HCT116 (cell line): Measurements from ENCODE around the gene TRMT1. TPM values are rescaled to one million over a fixed set of nuclear protein-coding genes. Genes with fewer than 3 reads are reported as not detected.

ENCODE experiments used
- ATAC-seq: fragments of 200-7000 bp; cut with Tn5 transposase; 2 replicates; pipeline ENCODE4 v1.9.1; 2020; ENCODE audit warnings: mild to moderate bottlenecking, moderate library complexity
- BruUV-seq: library from RNA; stranded (reverse); fragments of 400-500 nt; replicated peaks from 2 replicates; lab custom pipeline; 2021; lab: Mats Ljungman, UMichigan
- CTCF ChIA-PET: fragments of 300-600 bp; sonication (Branson Sonifier 250); formaldehyde crosslinking; loops from one replicate; lab custom pipeline; 2021; ENCODE audit warnings: antibody characterized with exemption; lab: Charles Lee
- POLR2A ChIA-PET: fragments of 300-600, 350-600 bp; sonication (Branson Sonifier 250); formaldehyde crosslinking; loops from one replicate; lab custom pipeline; 2021; ENCODE audit warnings: antibody characterized with exemption; lab: Charles Lee
- RAD21 ChIA-PET, 2 experiments: fragments of 300-600 bp; sonication (Branson Sonifier 250); formaldehyde crosslinking; loops; one replicate each; lab custom pipeline; 2023; ENCODE audit warnings: low total read pairs in 2 of 2; ENCODE audit not compliant: uncharacterized antibody in 2 of 2, unreplicated experiment in 2 of 2, low non-redundant PET in 1 of 2; lab: Charles Lee
- DNase-seq: peaks from one replicate; pipeline ENCODE4 v3.0.0-alpha.2; 2010; ENCODE audit warnings: low read depth, low spot score
- H2AFZ ChIP-seq: fragments of 200-600 bp; shearing (Covaris generic), sonication (generic); 2 replicates; pipeline ENCODE4 v1.6.1; 2017; ENCODE audit warnings: low read depth, mixed run types, mixed read lengths, antibody characterized with exemption, low read length; ENCODE audit not compliant: poor library complexity, severe bottlenecking
- H3K27ac ChIP-seq: 2 replicates; pipeline ENCODE4 v1.5.1; 2012; ENCODE audit warnings: low read depth, low read length
- H3K27me3 ChIP-seq: fragments of 200-600 bp; sonication (generic); 2 replicates; pipeline ENCODE4 v1.6.1; 2016; ENCODE audit warnings: mixed run types, low read length, mixed read lengths; ENCODE audit not compliant: insufficient read depth
- H3K36me3 ChIP-seq, 2 experiments: fragments of 200-500 bp in 1 of 2; fragments of 200-600 bp in 1 of 2; sonication (Bioruptor generic) in 1 of 2; sonication (generic) in 1 of 2; 2 replicates each; pipeline versions ENCODE4 v1.5.1 to v1.6.1; 2014 to 2016; ENCODE audit warnings: low read length in 2 of 2, inconsistent platforms in 1 of 2, mixed read lengths in 1 of 2, mixed run types in 1 of 2; ENCODE audit not compliant: insufficient read depth in 2 of 2, control insufficient read depth in 1 of 2
- H3K4me1 ChIP-seq, 2 experiments: fragments of 200-600 bp in 1 of 2; sonication (generic) in 1 of 2; 2 replicates each; pipeline versions ENCODE4 v1.5.1 to v1.6.1; 2012 to 2017; ENCODE audit warnings: low read length in 2 of 2, inconsistent platforms in 1 of 2, mild to moderate bottlenecking in 1 of 2, mixed read lengths in 1 of 2, mixed run types in 1 of 2, moderate library complexity in 1 of 2; ENCODE audit not compliant: insufficient read depth in 2 of 2, control insufficient read depth in 1 of 2
- H3K4me2 ChIP-seq: fragments of 200-600 bp; sonication (generic); 2 replicates; pipeline ENCODE4 v1.6.1; 2017; ENCODE audit warnings: mixed run types, low read length, mixed read lengths
- H3K4me3 ChIP-seq, 2 experiments: fragments of 200-600 bp in 1 of 2; sonication (generic) in 1 of 2; replicated peaks in 1 of 2; 2 replicates each; pipeline ENCODE4 v1.5.1; 2011 to 2016; ENCODE audit warnings: low read length in 2 of 2, control low read depth in 1 of 2, low read depth in 1 of 2, mild to moderate bottlenecking in 1 of 2, mixed read lengths in 1 of 2, mixed run types in 1 of 2
- H3K79me2 ChIP-seq: fragments of 200-600 bp; sonication (generic); 2 replicates; pipeline ENCODE4 v1.6.1; 2017; ENCODE audit warnings: mild to moderate bottlenecking, mixed run types, low read length, moderate library complexity, mixed read lengths; ENCODE audit not compliant: insufficient read depth
- H3K9ac ChIP-seq: fragments of 200-600 bp; sonication (generic); 2 replicates; pipeline ENCODE4 v1.6.1; 2016; ENCODE audit warnings: low read length, mixed read lengths
- H3K9me2 ChIP-seq: fragments of 200-600 bp; sonication (generic), shearing (Covaris generic); 2 replicates; pipeline ENCODE4 v1.6.1; 2017; ENCODE audit warnings: mixed run types, mild to moderate bottlenecking, moderate library complexity; ENCODE audit not compliant: insufficient read depth
- H3K9me3 ChIP-seq, 2 experiments: fragments of 200-500 bp in 1 of 2; fragments of 200-600 bp in 1 of 2; sonication (Bioruptor generic) in 1 of 2; sonication (generic) in 1 of 2; 2 replicates each; pipeline ENCODE4 v1.6.1; 2014 to 2017; ENCODE audit warnings: low read length in 2 of 2, mixed read lengths in 2 of 2, inconsistent platforms in 1 of 2, low read depth in 1 of 2, mild to moderate bottlenecking in 1 of 2, mixed run types in 1 of 2, moderate library complexity in 1 of 2; ENCODE audit not compliant: control insufficient read depth in 1 of 2, insufficient read depth in 1 of 2
- H4K20me1 ChIP-seq: fragments of 200-600 bp; sonication (generic), shearing (Covaris generic); 2 replicates; pipeline ENCODE4 v1.6.1; 2017; ENCODE audit warnings: mixed run types, mild to moderate bottlenecking, moderate library complexity; ENCODE audit not compliant: insufficient read depth
- ATF3 ChIP-seq: IDR thresholded peaks from 2 replicates; pipeline ENCODE4 v1.6.1; 2012
- CEBPB ChIP-seq: IDR thresholded peaks from 2 replicates; pipeline ENCODE4 v1.6.1; 2012; ENCODE audit warnings: low read depth
- EGR1 ChIP-seq: IDR thresholded peaks from 2 replicates; pipeline ENCODE4 v1.6.1; 2012; ENCODE audit warnings: low read depth
- ELF1 ChIP-seq: IDR thresholded peaks from 2 replicates; pipeline ENCODE4 v1.6.1; 2012; ENCODE audit warnings: low read depth, borderline replicate concordance
- EZH2 ChIP-seq: fragments of 200-600 bp; sonication (generic); IDR thresholded peaks from 2 replicates; pipeline ENCODE4 v1.6.1; 2017; ENCODE audit warnings: antibody characterized with exemption, mixed run types
- EZH2phosphoT487 ChIP-seq: fragments of 200-600 bp; IDR thresholded peaks from 2 replicates; pipeline ENCODE4 v1.6.1; 2018; ENCODE audit warnings: antibody characterized with exemption, borderline replicate concordance
- FOSL1 ChIP-seq: IDR thresholded peaks from 2 replicates; pipeline ENCODE4 v1.6.1; 2012; ENCODE audit warnings: low read depth
- MAX ChIP-seq: IDR thresholded peaks from 2 replicates; pipeline ENCODE4 v1.6.1; 2012
- POLR2A ChIP-seq: IDR thresholded peaks from 2 replicates; pipeline ENCODE4 v1.7.0; 2011; ENCODE audit warnings: borderline replicate concordance; ENCODE audit not compliant: insufficient read depth, insufficient read length; ENCODE audit errors: extremely low read depth
- POLR2AphosphoS5 ChIP-seq: IDR thresholded peaks from 2 replicates; pipeline ENCODE4 v1.6.1; 2011; ENCODE audit warnings: mild to moderate bottlenecking, low read depth, low read length, moderate library complexity
- RAD21 ChIP-seq: IDR thresholded peaks from 2 replicates; pipeline ENCODE4 v1.6.1; 2012; ENCODE audit warnings: low read depth, mild to moderate bottlenecking
- SIN3A ChIP-seq: IDR thresholded peaks from 2 replicates; pipeline ENCODE4 v1.6.1; 2012; ENCODE audit warnings: low read depth
- SP1 ChIP-seq: IDR thresholded peaks from 2 replicates; pipeline ENCODE4 v1.6.1; 2012; ENCODE audit warnings: low read depth
- SRF ChIP-seq: IDR thresholded peaks from 2 replicates; pipeline ENCODE4 v1.6.1; 2012; ENCODE audit warnings: low read depth
- YY1 ChIP-seq: IDR thresholded peaks from 2 replicates; pipeline ENCODE4 v1.6.1; 2011; ENCODE audit warnings: low read length, low read depth, moderate library complexity, mild to moderate bottlenecking; ENCODE audit not compliant: insufficient replicate concordance; ENCODE audit errors: extremely low read depth
- ZFX ChIP-seq: fragments of 450-650 bp; IDR thresholded peaks from 2 replicates; pipeline ENCODE4 v1.6.1; 2017
- intact Hi-C: fragments of 100-400 bp; cut with micrococcal nuclease; formaldehyde crosslinking; loops from 2 replicates; pipeline ENCODE4 v1.10.0; 2022
- total RNA-seq: library from RNA; stranded (reverse); gene quantifications from one replicate; pipeline ENCODE4 v1.2.1, GENCODE V29; 2021; ENCODE audit not compliant: unreplicated experiment
- TF ChIP-seq, protein P1 (sequence below), 3 experiments: fragments of 200-600 bp in 1 of 3; sonication (generic) in 1 of 3; IDR thresholded peaks in 2 of 3; conservative IDR thresholded peaks in 1 of 3; 2 replicates each; pipeline ENCODE4 v1.5.1; 2012 to 2017; ENCODE audit warnings: low read depth in 2 of 3, low read length in 2 of 3, antibody characterized with exemption in 1 of 3, borderline replicate concordance in 1 of 3, control low read depth in 1 of 3, mild to moderate bottlenecking in 1 of 3, mixed read lengths in 1 of 3, mixed run types in 1 of 3, moderate library complexity in 1 of 3; ENCODE audit not compliant: insufficient read depth in 1 of 3
- TF ChIP-seq, protein P2 (sequence below): IDR thresholded peaks from 2 replicates; pipeline ENCODE4 v1.6.1; 2012; ENCODE audit warnings: low read depth

The TRMT1 gene
- total RNA-seq, 1 experiment from 2014 or later = 84.4 TPM

DNA sequence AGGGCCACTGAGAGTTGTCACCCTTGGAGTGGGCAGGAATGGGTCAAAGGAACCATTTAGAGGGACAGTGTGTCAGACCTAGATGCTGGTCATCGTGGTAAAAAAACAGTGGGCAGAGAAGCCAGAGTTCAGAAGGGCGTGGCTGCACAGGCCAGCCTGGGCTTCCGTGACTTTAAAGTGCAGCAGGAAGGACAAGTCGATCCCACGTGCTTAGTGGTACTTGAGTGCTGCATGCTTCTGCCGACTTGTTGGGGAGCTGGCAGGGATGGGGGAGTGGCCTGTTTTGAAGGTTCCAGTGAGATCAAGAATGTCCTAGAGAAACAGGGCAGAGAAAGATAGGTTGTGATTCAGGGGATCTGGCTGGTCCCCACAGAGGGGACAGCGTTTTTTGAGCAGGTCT is 30.9 kb downstream of the TRMT1 start:
- ChIA-PET RAD21 (interaction anchor here in 1 of 2 experiments (0.9 kb wide), 1 partner anchor 108 kb away, joined by 3 read pairs; no protein-coding TSS in a partner anchor), POLR2A (no interaction called here), CTCF (no interaction called here)
- Histone ChIP-seq H3K9ac (no peak overlapping the region), H4K20me1 (no peaks in the 10 kb centered on the region), H3K9me2 (no peaks in the 10 kb centered on the region), H3K9me3 (no peaks in the 10 kb centered on the region), H2AFZ (no peak overlapping the region), H3K27me3 (no peaks in the 10 kb centered on the region), H3K4me1 (peaks cover 2 to 5% of the 10 kb centered on the region in 2 experiments; a peak in 2 of 4 replicates), H3K79me2 (no peaks in the 10 kb centered on the region), H3K36me3 (no peaks in the 10 kb centered on the region), H3K4me3 (no peak overlapping the region), H3K27ac (no peak overlapping the region), H3K4me2 (no peak overlapping the region)
- intact Hi-C loops = no loop called here
- no TSS peak for BruUV-seq
- ATAC-seq (no peak), DNase-seq (no peak)
- TF ChIP-seq FOSL1 (no peak), ZFX (no peak), RAD21 (no peak), CEBPB (no peak), MAX (no peak), EGR1 (no peak), ELF1 (no peak), SP1 (no peak), ATF3 (no peak), SIN3A (no peak), POLR2AphosphoS5 (no peak), YY1 (no peak), SRF (no peak), EZH2 (no peak), POLR2A (no peak), EZH2phosphoT487 (no peak)
- TF ChIP-seq, protein P1, sequence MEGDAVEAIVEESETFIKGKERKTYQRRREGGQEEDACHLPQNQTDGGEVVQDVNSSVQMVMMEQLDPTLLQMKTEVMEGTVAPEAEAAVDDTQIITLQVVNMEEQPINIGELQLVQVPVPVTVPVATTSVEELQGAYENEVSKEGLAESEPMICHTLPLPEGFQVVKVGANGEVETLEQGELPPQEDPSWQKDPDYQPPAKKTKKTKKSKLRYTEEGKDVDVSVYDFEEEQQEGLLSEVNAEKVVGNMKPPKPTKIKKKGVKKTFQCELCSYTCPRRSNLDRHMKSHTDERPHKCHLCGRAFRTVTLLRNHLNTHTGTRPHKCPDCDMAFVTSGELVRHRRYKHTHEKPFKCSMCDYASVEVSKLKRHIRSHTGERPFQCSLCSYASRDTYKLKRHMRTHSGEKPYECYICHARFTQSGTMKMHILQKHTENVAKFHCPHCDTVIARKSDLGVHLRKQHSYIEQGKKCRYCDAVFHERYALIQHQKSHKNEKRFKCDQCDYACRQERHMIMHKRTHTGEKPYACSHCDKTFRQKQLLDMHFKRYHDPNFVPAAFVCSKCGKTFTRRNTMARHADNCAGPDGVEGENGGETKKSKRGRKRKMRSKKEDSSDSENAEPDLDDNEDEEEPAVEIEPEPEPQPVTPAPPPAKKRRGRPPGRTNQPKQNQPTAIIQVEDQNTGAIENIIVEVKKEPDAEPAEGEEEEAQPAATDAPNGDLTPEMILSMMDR (IDR thresholded peaks at IDR 0.05 in 2 of 3, conservative IDR thresholded peaks at IDR 0.05 in 1 of 3; ENCODE audit: borderline replicate concordance in 1 of 3, insufficient read depth in 1 of 3, low read depth in 2 of 3, low read length in 2 of 3) = no peak
- TF ChIP-seq, protein P2, sequence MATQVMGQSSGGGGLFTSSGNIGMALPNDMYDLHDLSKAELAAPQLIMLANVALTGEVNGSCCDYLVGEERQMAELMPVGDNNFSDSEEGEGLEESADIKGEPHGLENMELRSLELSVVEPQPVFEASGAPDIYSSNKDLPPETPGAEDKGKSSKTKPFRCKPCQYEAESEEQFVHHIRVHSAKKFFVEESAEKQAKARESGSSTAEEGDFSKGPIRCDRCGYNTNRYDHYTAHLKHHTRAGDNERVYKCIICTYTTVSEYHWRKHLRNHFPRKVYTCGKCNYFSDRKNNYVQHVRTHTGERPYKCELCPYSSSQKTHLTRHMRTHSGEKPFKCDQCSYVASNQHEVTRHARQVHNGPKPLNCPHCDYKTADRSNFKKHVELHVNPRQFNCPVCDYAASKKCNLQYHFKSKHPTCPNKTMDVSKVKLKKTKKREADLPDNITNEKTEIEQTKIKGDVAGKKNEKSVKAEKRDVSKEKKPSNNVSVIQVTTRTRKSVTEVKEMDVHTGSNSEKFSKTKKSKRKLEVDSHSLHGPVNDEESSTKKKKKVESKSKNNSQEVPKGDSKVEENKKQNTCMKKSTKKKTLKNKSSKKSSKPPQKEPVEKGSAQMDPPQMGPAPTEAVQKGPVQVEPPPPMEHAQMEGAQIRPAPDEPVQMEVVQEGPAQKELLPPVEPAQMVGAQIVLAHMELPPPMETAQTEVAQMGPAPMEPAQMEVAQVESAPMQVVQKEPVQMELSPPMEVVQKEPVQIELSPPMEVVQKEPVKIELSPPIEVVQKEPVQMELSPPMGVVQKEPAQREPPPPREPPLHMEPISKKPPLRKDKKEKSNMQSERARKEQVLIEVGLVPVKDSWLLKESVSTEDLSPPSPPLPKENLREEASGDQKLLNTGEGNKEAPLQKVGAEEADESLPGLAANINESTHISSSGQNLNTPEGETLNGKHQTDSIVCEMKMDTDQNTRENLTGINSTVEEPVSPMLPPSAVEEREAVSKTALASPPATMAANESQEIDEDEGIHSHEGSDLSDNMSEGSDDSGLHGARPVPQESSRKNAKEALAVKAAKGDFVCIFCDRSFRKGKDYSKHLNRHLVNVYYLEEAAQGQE = no peak
